ENCODE data around the gene AFAP1. TPM values are rescaled to one million over a fixed set of nuclear protein-coding genes. Genes with fewer than 3 reads are reported as not detected.

AFAP1 gene
- total RNA-seq, 1 experiment from 2014 or later = 23.6 TPM

- TF ChIP-seq ATF6 (CRISPR knock-in tag; IDR thresholded peaks at IDR 0.05) (no peak), FOXP1 (CRISPR knock-in tag; IDR thresholded peaks at IDR 0.05; ENCODE audit: borderline replicate concordance) (no peak), ZBTB43 (CRISPR knock-in tag; IDR thresholded peaks at IDR 0.05) (no peak), ESRRA (CRISPR knock-in tag; IDR thresholded peaks at IDR 0.05; ENCODE audit: borderline replicate concordance) (no peak), ZNF263 (CRISPR knock-in tag; IDR thresholded peaks at IDR 0.05; ENCODE audit: low read depth) (no peak), MYBL2 (CRISPR knock-in tag; IDR thresholded peaks at IDR 0.05) (no peak), ZNF219 (CRISPR knock-in tag; IDR thresholded peaks at IDR 0.05; ENCODE audit: borderline replicate concordance) (no peak), AFF4 (CRISPR knock-in tag; IDR thresholded peaks at IDR 0.05; ENCODE audit: borderline replicate concordance) (no peak)
- DNase-seq (ENCODE audit: low spot score) (no peak), ATAC-seq (no peak)
- Mint-ChIP-seq H3K4me1 (peaks cover 23% of the 10 kb centered on the region), H3K27me3 (ENCODE audit: low read depth) (no peaks in the 10 kb centered on the region), H3K9me3 (peaks cover 30% of the 10 kb centered on the region), H3K27ac (peak overlapping the region; percentile 91; the same call in 1 of the 2 replicates), H3K36me3 (peaks cover 53% of the 10 kb centered on the region), H3K4me3 (no peak overlapping the region)
- POLR2A ChIA-PET = no interaction called here
- CTCF ChIA-PET = interaction anchor here (2.1 kb wide), 1 partner anchor 23 kb away, joined by 5 read pairs; no protein-coding TSS in a partner anchor
These were observed 71.3 kb downstream of the AFAP1 start for GRCh38 chr4:7868436-7868775.

- H3K9me3 Mint-ChIP-seq = peaks cover 30% of the 10 kb centered on the region
- peaks cover 28% of the 10 kb centered on the region for H3K4me1 Mint-ChIP-seq
- H3K36me3 Mint-ChIP-seq = peaks cover 53% of the 10 kb centered on the region
- ATAC-seq (no peak), DNase-seq (ENCODE audit: low spot score) (no peak)
- ChIA-PET POLR2A (no interaction called here), CTCF (interaction anchor here (2.1 kb wide), 1 partner anchor 22 kb away, joined by 5 read pairs; no protein-coding TSS in a partner anchor)
- no peaks in the 10 kb centered on the region for H3K27me3 Mint-ChIP-seq (ENCODE audit: low read depth)
- no peak overlapping the region for H3K4me3 Mint-ChIP-seq
- H3K27ac Mint-ChIP-seq = peak overlapping the region; percentile 91
- TF ChIP-seq CTCF (IDR thresholded peaks at IDR 0.05) (no peak), GTF2I (CRISPR knock-in tag; conservative IDR thresholded peaks at IDR 0.05) (no peak), FOXP1 (CRISPR knock-in tag; IDR thresholded peaks at IDR 0.05; ENCODE audit: borderline replicate concordance) (no peak), ZBTB21 (CRISPR knock-in tag; IDR thresholded peaks at IDR 0.05; ENCODE audit: borderline replicate concordance) (no peak), CBFB (CRISPR knock-in tag; IDR thresholded peaks at IDR 0.05; ENCODE audit: low read depth) (no peak), ELF4 (CRISPR knock-in tag; IDR thresholded peaks at IDR 0.05; ENCODE audit: low read depth) (no peak), ZNF671 (CRISPR knock-in tag; IDR thresholded peaks at IDR 0.05) (no peak), ATF3 (CRISPR knock-in tag; conservative IDR thresholded peaks at IDR 0.05) (no peak), OVOL2 (CRISPR knock-in tag; IDR thresholded peaks at IDR 0.05; ENCODE audit: borderline replicate concordance) (no peak), MYBL2 (CRISPR knock-in tag; IDR thresholded peaks at IDR 0.05) (no peak), NR2C2 (CRISPR knock-in tag; IDR thresholded peaks at IDR 0.05) (no peak), ZNF263 (CRISPR knock-in tag; IDR thresholded peaks at IDR 0.05; ENCODE audit: low read depth) (no peak), RORB (CRISPR knock-in tag; IDR thresholded peaks at IDR 0.05) (no peak), PREB (CRISPR knock-in tag; IDR thresholded peaks at IDR 0.05; ENCODE audit: borderline replicate concordance) (no peak), E2F1 (CRISPR knock-in tag; IDR thresholded peaks at IDR 0.05) (no peak), ZBTB43 (CRISPR knock-in tag; IDR thresholded peaks at IDR 0.05) (no peak)
These were observed 71.8 kb downstream of the AFAP1 start for GRCh38 chr4:7867701-7868435.
